ENCODE measurements around the gene NRP2. TPM values are rescaled to one million over a fixed set of nuclear protein-coding genes. Genes with fewer than 3 reads are reported as not detected.

The NRP2 gene
- total RNA-seq, 4 donors from 2014 or later: 41.1 to 119 (median 52.4) TPM

DNA sequence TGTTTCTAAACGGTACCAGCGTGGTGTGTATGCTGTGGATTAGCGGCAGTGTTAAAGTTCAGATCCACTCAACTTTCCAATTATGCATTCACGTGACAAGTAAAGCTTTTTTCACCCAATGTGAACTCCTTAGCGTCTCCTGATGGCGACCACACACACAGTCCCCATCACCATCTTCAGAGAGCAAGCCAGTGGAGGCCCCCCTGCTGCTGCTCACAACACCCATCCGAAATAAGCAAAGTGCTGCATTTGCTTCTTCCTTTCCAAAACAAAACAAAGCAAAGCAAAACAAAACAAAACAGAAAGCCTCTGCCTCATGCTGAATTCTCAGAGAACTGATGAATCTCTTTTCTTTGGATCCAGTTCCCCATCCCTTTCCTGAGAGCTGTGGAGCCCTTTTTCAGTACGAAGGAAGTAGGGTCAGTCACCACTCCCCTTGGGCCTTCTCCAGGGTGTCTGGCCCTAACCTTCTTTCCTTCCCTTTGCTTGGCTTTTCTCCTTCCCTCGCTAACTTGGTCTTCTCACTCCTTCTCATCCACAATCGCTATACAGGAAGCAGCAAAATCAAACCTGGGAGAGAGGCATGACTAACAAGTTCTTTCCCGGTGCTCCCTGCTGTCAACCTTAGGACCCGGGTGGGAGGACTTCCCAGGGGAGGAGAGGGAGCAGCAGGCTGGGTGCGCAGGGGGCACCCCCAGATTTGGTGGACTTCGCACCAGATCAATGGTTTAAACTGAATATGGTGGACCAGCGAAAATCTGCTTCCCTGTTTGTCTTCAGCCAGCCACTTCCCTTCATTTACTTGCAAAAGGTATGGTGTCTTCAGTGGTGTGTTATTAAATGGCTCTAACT is 56.0 kb downstream of the NRP2 start:
- TF ChIP-seq, protein P1, sequence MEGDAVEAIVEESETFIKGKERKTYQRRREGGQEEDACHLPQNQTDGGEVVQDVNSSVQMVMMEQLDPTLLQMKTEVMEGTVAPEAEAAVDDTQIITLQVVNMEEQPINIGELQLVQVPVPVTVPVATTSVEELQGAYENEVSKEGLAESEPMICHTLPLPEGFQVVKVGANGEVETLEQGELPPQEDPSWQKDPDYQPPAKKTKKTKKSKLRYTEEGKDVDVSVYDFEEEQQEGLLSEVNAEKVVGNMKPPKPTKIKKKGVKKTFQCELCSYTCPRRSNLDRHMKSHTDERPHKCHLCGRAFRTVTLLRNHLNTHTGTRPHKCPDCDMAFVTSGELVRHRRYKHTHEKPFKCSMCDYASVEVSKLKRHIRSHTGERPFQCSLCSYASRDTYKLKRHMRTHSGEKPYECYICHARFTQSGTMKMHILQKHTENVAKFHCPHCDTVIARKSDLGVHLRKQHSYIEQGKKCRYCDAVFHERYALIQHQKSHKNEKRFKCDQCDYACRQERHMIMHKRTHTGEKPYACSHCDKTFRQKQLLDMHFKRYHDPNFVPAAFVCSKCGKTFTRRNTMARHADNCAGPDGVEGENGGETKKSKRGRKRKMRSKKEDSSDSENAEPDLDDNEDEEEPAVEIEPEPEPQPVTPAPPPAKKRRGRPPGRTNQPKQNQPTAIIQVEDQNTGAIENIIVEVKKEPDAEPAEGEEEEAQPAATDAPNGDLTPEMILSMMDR (IDR thresholded peaks at IDR 0.05): no peak
- no peak for DNase-seq (ENCODE audit: low spot score)
- ATAC-seq (ENCODE audit: low FRiP score): no peak

DNA sequence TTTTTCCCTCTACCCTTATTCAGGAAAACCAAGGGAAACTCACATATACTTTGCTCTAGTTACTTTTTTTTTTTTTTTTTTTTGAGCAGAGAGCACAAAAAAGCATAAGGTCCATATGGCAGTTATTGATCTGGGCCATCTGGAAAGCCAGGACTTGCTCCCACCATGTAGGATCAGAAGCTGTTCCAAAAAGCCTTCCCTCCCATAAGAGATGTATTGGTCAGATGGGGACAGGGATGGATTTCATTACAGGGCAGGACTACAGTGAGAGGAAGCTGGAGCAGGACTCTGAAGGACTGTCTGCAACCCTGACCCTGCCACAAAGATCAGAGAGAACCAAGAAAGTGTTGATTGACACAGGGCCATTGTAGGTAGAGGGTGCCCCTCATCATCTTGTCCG is 57.3 kb downstream of the NRP2 start:
- no peak for ATAC-seq (ENCODE audit: low FRiP score)
- TF ChIP-seq, protein P1 (IDR thresholded peaks at IDR 0.05): no peak

DNA sequence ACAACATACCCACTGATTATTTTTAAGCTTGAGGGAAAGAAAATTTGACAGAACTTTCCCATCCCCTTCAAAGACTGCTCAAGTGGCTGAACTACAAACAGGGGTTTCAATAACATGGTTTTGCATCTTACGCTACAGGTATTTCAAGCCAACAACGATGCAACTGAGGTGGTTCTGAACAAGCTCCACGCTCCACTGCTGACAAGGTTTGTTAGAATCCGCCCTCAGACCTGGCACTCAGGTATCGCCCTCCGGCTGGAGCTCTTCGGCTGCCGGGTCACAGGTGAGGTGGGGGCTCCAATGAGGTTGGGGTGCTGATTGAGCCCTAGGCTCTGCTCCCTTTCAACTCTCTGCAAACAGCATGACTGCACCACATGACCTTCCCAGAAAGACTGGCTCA is 58.1 kb downstream of the NRP2 start:
- TF ChIP-seq, protein P1 (IDR thresholded peaks at IDR 0.05): no peak
- DNase-seq (ENCODE audit: low spot score) (no peak), ATAC-seq (ENCODE audit: low FRiP score) (no peak)

More for the DNA sequence above, 57.3 kb downstream of the NRP2 start:
- no peak for DNase-seq (ENCODE audit: low spot score)

DNA sequence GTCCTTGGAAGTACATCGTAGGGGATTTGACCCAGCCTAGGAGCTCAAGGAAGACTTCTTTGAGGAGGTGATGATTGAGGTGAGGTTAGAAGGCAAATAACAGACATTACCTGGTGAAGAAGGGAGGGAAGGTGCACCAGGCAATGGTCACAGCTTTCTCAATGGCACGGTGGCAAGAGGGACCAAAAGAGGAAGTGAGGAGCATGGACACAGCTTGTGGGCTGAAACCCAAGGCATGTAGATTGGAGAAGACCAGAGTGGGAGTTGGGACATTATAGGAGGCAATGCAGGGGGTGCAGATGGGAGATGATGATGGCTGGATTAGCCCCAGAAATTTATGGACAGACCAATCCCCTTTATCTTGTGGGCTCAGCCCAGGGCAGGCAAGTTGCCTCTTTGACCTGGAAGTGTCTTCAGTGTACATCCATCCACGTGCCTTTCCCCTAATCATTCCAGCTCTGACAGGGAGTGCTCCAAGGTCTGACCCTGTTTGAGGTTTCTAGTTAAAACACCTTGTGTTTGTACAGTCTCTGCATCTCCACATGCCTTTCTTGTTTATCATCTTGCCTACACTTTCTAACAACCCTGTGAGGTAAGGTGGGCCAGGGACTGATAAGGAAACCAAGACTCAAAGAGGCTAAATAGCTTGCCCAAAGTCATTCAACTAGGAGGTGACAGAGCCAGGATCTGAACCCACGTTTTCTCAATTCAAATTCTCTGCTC is 59.1 kb downstream of the NRP2 start:
- ATAC-seq (ENCODE audit: low FRiP score): no peak
- TF ChIP-seq, protein P1 (IDR thresholded peaks at IDR 0.05): no peak
- no peak for DNase-seq (ENCODE audit: low spot score)

DNA sequence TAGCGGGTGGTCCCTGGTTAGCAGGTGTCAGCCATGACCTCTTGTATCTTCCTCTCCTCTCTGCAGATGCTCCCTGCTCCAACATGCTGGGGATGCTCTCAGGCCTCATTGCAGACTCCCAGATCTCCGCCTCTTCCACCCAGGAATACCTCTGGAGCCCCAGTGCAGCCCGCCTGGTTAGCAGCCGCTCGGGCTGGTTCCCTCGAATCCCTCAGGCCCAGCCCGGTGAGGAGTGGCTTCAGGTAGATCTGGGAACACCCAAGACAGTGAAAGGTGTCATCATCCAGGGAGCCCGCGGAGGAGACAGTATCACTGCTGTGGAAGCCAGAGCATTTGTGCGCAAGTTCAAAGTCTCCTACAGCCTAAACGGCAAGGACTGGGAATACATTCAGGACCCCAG is 60.8 kb downstream of the NRP2 start:
- TF ChIP-seq, protein P1 (IDR thresholded peaks at IDR 0.05): no peak
- DNase-seq (ENCODE audit: low spot score) (no peak), ATAC-seq (ENCODE audit: low FRiP score) (no peak)

DNA sequence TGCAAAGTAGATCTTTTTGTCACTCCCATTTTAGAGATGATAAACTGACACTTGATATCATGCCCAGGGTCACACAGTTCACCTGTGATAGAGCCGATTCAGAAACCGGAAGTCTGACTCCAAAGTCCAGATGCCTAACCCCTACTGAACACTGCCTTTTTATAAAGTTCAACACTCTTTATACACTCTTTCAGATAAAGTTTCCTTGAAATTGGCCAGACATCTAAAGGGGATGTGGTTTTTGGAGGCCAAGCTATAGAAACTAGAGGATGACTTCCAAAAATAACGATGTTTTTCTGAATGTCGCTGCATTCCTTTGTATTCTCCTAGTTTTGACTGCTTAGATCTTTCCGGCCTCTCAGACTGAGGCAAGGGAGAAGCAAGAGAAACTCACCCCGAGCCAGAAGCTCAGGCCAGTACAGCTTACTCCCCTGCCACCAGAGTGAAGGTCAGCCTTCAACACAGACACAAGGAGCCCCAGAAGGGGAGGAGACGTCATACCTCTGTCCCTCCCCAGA is 61.8 kb downstream of the NRP2 start:
- ATAC-seq (ENCODE audit: low FRiP score) (no peak), DNase-seq (ENCODE audit: low spot score) (no peak)
- TF ChIP-seq, protein P1 (IDR thresholded peaks at IDR 0.05): no peak

All from omental fat pad (tissue), 4 donors.